ENCODE data around the gene CFAP92. TPM values are rescaled to one million over a fixed set of nuclear protein-coding genes. Genes with fewer than 3 reads are reported as not detected.
A peak's percentile ranks its signal among the peaks of the same experiment; 100 is the strongest.

The CFAP92 gene
- total and polyA plus RNA-seq, 2 donors (not counting 3 experiments of a cell fraction or from before 2014, with no cell fraction given) = 0.04 to 0.62 TPM

- no peaks in the 10 kb centered on the region for H3K79me2 ChIP-seq (ENCODE audit: control insufficient read depth, insufficient read depth, low read length)
- no peak overlapping the region for H3K4me2 ChIP-seq (ENCODE audit: insufficient read depth, low read length)
- FAIRE-seq (peak; percentile 40), DNase-seq (ENCODE audit: low read depth, low spot score) (no peak)
- ChIA-PET POLR2A (no interaction called here), CTCF (interaction anchor here (0.8 to 2.0 kb wide), 4 partner anchors 19 to 46 kb away, joined by 3 to 5 read pairs (median 4); no protein-coding TSS in a partner anchor)
- intact Hi-C loops (cut with micrococcal nuclease) = no loop called here
- H3K36me3 ChIP-seq (ENCODE audit: control insufficient read depth in 2 of 2, extremely low read depth in 1 of 2, insufficient read depth in 2 of 2, low read length in 2 of 2) = no peaks in the 10 kb centered on the region
- H3K9ac ChIP-seq (replicated peaks; ENCODE audit: extremely low read depth, insufficient read depth, low read length) = no peak overlapping the region
- no peaks in the 10 kb centered on the region for H3K9me3 ChIP-seq (replicated peaks; ENCODE audit: control insufficient read depth, insufficient read depth, low read length)
- no peak overlapping the region for H3K27ac ChIP-seq (ENCODE audit: insufficient read depth, low read depth, low read length)
- H3K9me1 ChIP-seq (replicated peaks; ENCODE audit: control insufficient read depth, extremely low read depth, insufficient read depth, low read length) = no peaks in the 10 kb centered on the region
- TF ChIP-seq GATA2 (IDR thresholded peaks at IDR 0.05; ENCODE audit: insufficient read depth, insufficient read length, low read depth, low read length) (no peak), POLR2AphosphoS5 (IDR thresholded peaks at IDR 0.05; ENCODE audit: insufficient read depth, low read depth, low read length) (no peak), MAX (IDR thresholded peaks at IDR 0.05; ENCODE audit: insufficient read depth, insufficient read length) (no peak), POLR2A (IDR thresholded peaks at IDR 0.05; ENCODE audit: low read depth, low read length) (no peak), JUN (IDR thresholded peaks at IDR 0.05; ENCODE audit: borderline replicate concordance, insufficient read depth, insufficient read length, low read depth) (no peak), CTCF (IDR thresholded peaks at IDR 0.05; ENCODE audit: extremely low read depth in 1 of 2, insufficient read depth in 1 of 2, low read depth in 1 of 2, low read length in 2 of 2) (no peak), MYC (IDR thresholded peaks at IDR 0.05; ENCODE audit: low read depth, low read length) (no peak), FOS (IDR thresholded peaks at IDR 0.05; ENCODE audit: borderline replicate concordance, insufficient read depth, low read length) (no peak), EZH2 (IDR thresholded peaks at IDR 0.05; ENCODE audit: borderline replicate concordance, low read depth, low read length, severe bottlenecking) (no peak)
- H3K4me3 ChIP-seq (replicated peaks in 1 of 3; ENCODE audit: insufficient read depth in 1 of 3, low read depth in 1 of 3, low read length in 3 of 3) = no peak overlapping the region
- no peaks in the 10 kb centered on the region for H4K20me1 ChIP-seq (replicated peaks; ENCODE audit: control insufficient read depth, extremely low read depth, insufficient read depth, low read length)
- dilution Hi-C loops (cut with MboI; ENCODE audit: extremely low pct_ligation_motif_present, low sequenced_read_pairs) = no loop called here
- BruUV-seq (replicated peaks) = no TSS peak
- H2AFZ ChIP-seq (ENCODE audit: low read depth, low read length) = no peak overlapping the region
- peaks cover 8 to 10% of the 10 kb centered on the region in 2 experiments for H3K27me3 ChIP-seq (ENCODE audit: control insufficient read depth in 2 of 2, insufficient read depth in 2 of 2, low read length in 2 of 2)
- peaks cover 10% of the 10 kb centered on the region for H3K4me1 ChIP-seq (ENCODE audit: control insufficient read depth, extremely low read depth, insufficient read depth, low read length)
Measured at GRCh38 chr3:129007792-129008191, 13.9 kb upstream of the CFAP92 start.
